PC-3 (cell line): ENCODE results near the gene AKAP8L. TPM values are rescaled to one million over a fixed set of nuclear protein-coding genes. Genes with fewer than 3 reads are reported as not detected.

Experiments used
- ATAC-seq: fragments of 200-7000 bp; cut with Tn5 transposase; 2 replicates; pipeline ENCODE4 v1.9.1; 2020; ENCODE audit warnings: mild to moderate bottlenecking, moderate library complexity
- BruUV-seq: library from RNA; stranded (reverse); fragments of 400-500 nt; replicated peaks from 2 replicates; lab custom pipeline; 2021; lab: Mats Ljungman, UMichigan
- CTCF ChIA-PET: fragments of 300-600 bp; sonication (Branson Sonifier 250); formaldehyde crosslinking; loops from one replicate; lab custom pipeline; 2022; ENCODE audit warnings: antibody characterized with exemption; lab: Charles Lee
- POLR2A ChIA-PET: fragments of 300-600 bp; sonication (Branson Sonifier 250); formaldehyde crosslinking; loops from one replicate; lab custom pipeline; 2022; ENCODE audit warnings: antibody characterized with exemption; ENCODE audit not compliant: unreplicated experiment; lab: Charles Lee
- DNase-seq: peaks from one replicate; pipeline ENCODE4 v3.0.0-alpha.2; 2015
- H2AFZ ChIP-seq: fragments of 300-600 bp; sonication (generic); 2 replicates; pipeline ENCODE4 v1.6.0; 2016; ENCODE audit warnings: antibody characterized with exemption, low read length
- H3F3A ChIP-seq: fragments of 300-600 bp; sonication (generic); one replicate; pipeline ENCODE4 v1.6.0; 2017; ENCODE audit warnings: antibody characterized with exemption, low read length, control low read depth, mild to moderate bottlenecking; ENCODE audit not compliant: unreplicated experiment
- H3K27ac ChIP-seq: fragments of 300-600 bp; sonication (generic); 2 replicates; pipeline ENCODE4 v1.5.1; 2016; ENCODE audit warnings: mild to moderate bottlenecking, low read length
- H3K27me3 ChIP-seq: fragments of 300-600 bp; sonication (generic); 2 replicates; pipeline ENCODE4 v1.6.1; 2016; ENCODE audit warnings: low read length, mixed read lengths
- H3K36me3 ChIP-seq: fragments of 300-600 bp; sonication (generic); 2 replicates; pipeline ENCODE4 v1.6.1; 2016; ENCODE audit warnings: low read depth, mixed run types, low read length, mixed read lengths
- H3K4me1 ChIP-seq: fragments of 300-600 bp; sonication (generic); 2 replicates; pipeline ENCODE4 v1.5.1; 2016; ENCODE audit warnings: low read length; ENCODE audit not compliant: insufficient read depth
- H3K4me2 ChIP-seq: fragments of 300-600 bp; sonication (generic); 2 replicates; pipeline ENCODE4 v1.6.0; 2016; ENCODE audit warnings: low read length
- H3K4me3 ChIP-seq: fragments of 300-600 bp; sonication (generic); 2 replicates; pipeline ENCODE4 v1.5.1; 2016; ENCODE audit warnings: mild to moderate bottlenecking, low read length, mixed read lengths
- H3K79me2 ChIP-seq: fragments of 300-600 bp; sonication (generic); 2 replicates; pipeline ENCODE4 v1.6.1; 2017; ENCODE audit warnings: low read length, mixed read lengths
- H3K9ac ChIP-seq: fragments of 300-600 bp; sonication (generic); 2 replicates; pipeline ENCODE4 v1.6.0; 2016; ENCODE audit warnings: mild to moderate bottlenecking, low read length
- H3K9me2 ChIP-seq: fragments of 300-600 bp; sonication (generic); replicated peaks from 2 replicates; pipeline ENCODE4 v1.6.1; 2016; ENCODE audit warnings: mixed run types, low read length, mixed read lengths
- H3K9me3 ChIP-seq: fragments of 300-600 bp; sonication (generic); 2 replicates; pipeline ENCODE4 v1.6.1; 2016; ENCODE audit warnings: low read length, mixed read lengths
- H4K20me1 ChIP-seq: fragments of 300-600 bp; sonication (generic); 2 replicates; pipeline ENCODE4 v1.6.1; 2016; ENCODE audit warnings: low read length, mixed read lengths
- EZH2 ChIP-seq: fragments of 300-600 bp; sonication (generic); IDR thresholded peaks from one replicate; pipeline ENCODE4 v1.6.1; 2017; ENCODE audit warnings: antibody characterized with exemption, mild to moderate bottlenecking, low read length; ENCODE audit not compliant: unreplicated experiment
- EZH2phosphoT487 ChIP-seq: fragments of 300-600 bp; sonication (generic); IDR thresholded peaks from 2 replicates; pipeline ENCODE4 v1.6.1; 2018; ENCODE audit warnings: mild to moderate bottlenecking, antibody characterized with exemption, low read length, borderline replicate concordance
- intact Hi-C: fragments of 100-400 bp; cut with micrococcal nuclease; formaldehyde crosslinking; loops from 2 replicates; pipeline ENCODE4 v1.9.0; 2023
- microRNA-seq: library from miRNA; unstranded; fragments of <30 nt; microRNA quantifications from one replicate; pipeline ENCODE4 v1.1.0, GENCODE V29; 2020; ENCODE audit not compliant: unreplicated experiment
- total RNA-seq: library from RNA; depleted of rRNA; stranded (reverse); fragments of >200 nt; gene quantifications from 2 replicates; pipeline ENCODE4 v1.2.3, GENCODE V29; 2014; rRNA removed
- TF ChIP-seq, protein P1 (sequence below): fragments of 300-600 bp; sonication (generic); conservative IDR thresholded peaks from 2 replicates; pipeline ENCODE4 v1.5.1; 2017; ENCODE audit warnings: antibody characterized with exemption, low read depth, mild to moderate bottlenecking, low read length

The AKAP8L gene
- total RNA-seq, 1 experiment from 2014 or later, result 97.9 TPM

DNA sequence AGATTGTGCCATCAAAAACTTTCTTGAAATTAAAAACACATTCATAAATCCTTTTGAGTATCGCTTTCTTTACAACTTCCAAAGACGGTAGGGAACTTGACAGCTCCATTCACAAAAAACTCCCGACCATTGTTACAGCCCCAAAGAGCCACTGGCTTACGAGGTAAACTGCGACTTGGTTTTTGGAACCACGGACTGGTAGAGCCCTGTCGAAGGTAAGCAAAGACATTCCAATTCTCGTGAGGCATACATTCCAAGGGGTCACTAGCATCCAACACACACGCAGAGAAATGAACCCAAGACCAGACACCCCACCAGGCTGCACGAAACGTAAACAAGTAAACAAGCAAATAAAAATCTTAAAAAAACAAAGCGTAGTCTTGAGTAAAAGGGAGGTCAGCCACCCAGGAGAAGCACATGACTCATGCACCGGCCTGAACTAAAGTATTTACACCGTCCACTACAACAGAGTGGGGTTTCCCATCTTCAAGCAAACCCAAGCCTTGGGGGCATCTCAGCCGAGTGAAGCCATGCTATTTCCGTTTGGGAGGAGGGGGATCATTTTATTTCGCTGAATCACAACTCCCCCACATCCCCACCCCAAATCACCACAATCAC lies 87.9 kb downstream of the AKAP8L start:
- no peaks in the 10 kb centered on the region for H3F3A ChIP-seq
- peak overlapping the region; percentile 100 for H3K4me2 ChIP-seq
- ATAC-seq, result peak; percentile 76
- no peaks in the 10 kb centered on the region for H3K27me3 ChIP-seq
- intact Hi-C loops, result loop anchor here (5.0 kb wide), 2 partner anchors 34 to 69 kb away; no protein-coding TSS in a partner anchor
- TF ChIP-seq EZH2phosphoT487, result no peak
- TF ChIP-seq, protein P1, sequence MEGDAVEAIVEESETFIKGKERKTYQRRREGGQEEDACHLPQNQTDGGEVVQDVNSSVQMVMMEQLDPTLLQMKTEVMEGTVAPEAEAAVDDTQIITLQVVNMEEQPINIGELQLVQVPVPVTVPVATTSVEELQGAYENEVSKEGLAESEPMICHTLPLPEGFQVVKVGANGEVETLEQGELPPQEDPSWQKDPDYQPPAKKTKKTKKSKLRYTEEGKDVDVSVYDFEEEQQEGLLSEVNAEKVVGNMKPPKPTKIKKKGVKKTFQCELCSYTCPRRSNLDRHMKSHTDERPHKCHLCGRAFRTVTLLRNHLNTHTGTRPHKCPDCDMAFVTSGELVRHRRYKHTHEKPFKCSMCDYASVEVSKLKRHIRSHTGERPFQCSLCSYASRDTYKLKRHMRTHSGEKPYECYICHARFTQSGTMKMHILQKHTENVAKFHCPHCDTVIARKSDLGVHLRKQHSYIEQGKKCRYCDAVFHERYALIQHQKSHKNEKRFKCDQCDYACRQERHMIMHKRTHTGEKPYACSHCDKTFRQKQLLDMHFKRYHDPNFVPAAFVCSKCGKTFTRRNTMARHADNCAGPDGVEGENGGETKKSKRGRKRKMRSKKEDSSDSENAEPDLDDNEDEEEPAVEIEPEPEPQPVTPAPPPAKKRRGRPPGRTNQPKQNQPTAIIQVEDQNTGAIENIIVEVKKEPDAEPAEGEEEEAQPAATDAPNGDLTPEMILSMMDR, result no peak
- no peak for TF ChIP-seq EZH2
- no peaks in the 10 kb centered on the region for H3K36me3 ChIP-seq
- no peaks in the 10 kb centered on the region for H3K9me3 ChIP-seq
- peak overlapping the region; percentile 81 for H3K27ac ChIP-seq
- H2AFZ ChIP-seq, result no peak overlapping the region
- DNase-seq, result peak; percentile 70
- CTCF ChIA-PET, result no interaction called here
- H3K9ac ChIP-seq, result peak overlapping the region; percentile 92
- H4K20me1 ChIP-seq, result peaks cover 54% of the 10 kb centered on the region
- H3K9me2 ChIP-seq, result no peaks in the 10 kb centered on the region
- H3K4me3 ChIP-seq, result peak overlapping the region; percentile 92
- POLR2A ChIA-PET, result interaction anchor here (0.6 to 0.7 kb wide), 2 partner anchors 28 to 104 kb away, joined by 3 to 4 read pairs; no protein-coding TSS in a partner anchor
- H3K4me1 ChIP-seq, result peaks cover 21% of the 10 kb centered on the region
- H3K79me2 ChIP-seq, result peaks cover 75% of the 10 kb centered on the region
- TSS peak; percentile 38 for BruUV-seq

Small RNAs within 50 kb of the gene (microRNA-seq; reads per million reads assigned to microRNA genes)
- gene MIR1470, result not detected

Other genes starting within 250 kb of the AKAP8L start
- 21.5 and 28.1 TPM in 2 replicates for gene NOTCH3, start 218.0 kb downstream of the AKAP8L start, total RNA-seq
- not detected in 2 replicates for gene EPHX3, start 186.5 kb downstream of the AKAP8L start, total RNA-seq
- gene BRD4, start 86.4 kb downstream of the AKAP8L start, total RNA-seq, result 20.9 and 46.4 TPM in 2 replicates
- gene AKAP8, start 39.2 kb downstream of the AKAP8L start, total RNA-seq, result 36.3 and 48.0 TPM in 2 replicates
- gene WIZ, start 31.0 kb upstream of the AKAP8L start, total RNA-seq, result 30.9 and 35.1 TPM in 2 replicates
- gene RASAL3, start 45.6 kb upstream of the AKAP8L start, total RNA-seq, result not detected in 2 replicates
- not detected in 2 replicates for gene PGLYRP2, start 60.5 kb upstream of the AKAP8L start, total RNA-seq
- 0.07 TPM in 1 of 2 replicates, not detected in the other for gene CYP4F22, start 89.5 kb upstream of the AKAP8L start, total RNA-seq
- gene CYP4F8, start 196.2 kb upstream of the AKAP8L start, total RNA-seq, result not detected in 2 replicates
- gene CYP4F3, start 221.9 kb upstream of the AKAP8L start, total RNA-seq, result not detected in 2 replicates